Measurements from ENCODE around the gene AP1S2. TPM values are rescaled to one million over a fixed set of nuclear protein-coding genes. Genes with fewer than 3 reads are reported as not detected.

Gene AP1S2
- 1 to 10 TPM; 5.2 to 7.5 TPM for polyA plus RNA-seq

- 0 to 1% methylated on average over 55 to 85 of the region's 85 CpGs for WGBS, 2 donors
- Histone ChIP-seq H3K27me3 (ENCODE audit: control insufficient read depth in 1 of 2, insufficient read depth in 2 of 2, low read length in 2 of 2) (peaks cover 0 to 2% of the 10 kb centered on the region in 2 donors), H3K4me1 (ENCODE audit: control insufficient read depth in 2 of 2, insufficient read depth in 2 of 2, low read length in 1 of 2) (no peaks in the 10 kb centered on the region), H3K9me3 (ENCODE audit: control insufficient read depth in 2 of 2, insufficient read depth in 1 of 2, low read depth in 1 of 2, low read length in 1 of 2) (no peaks in the 10 kb centered on the region), H3K27ac (ENCODE audit: low read depth in 2 of 2, low read length in 1 of 2) (peak within 1 kb of the TSS; percentile 90 to 94), H3K36me3 (ENCODE audit: control insufficient read depth in 2 of 2, insufficient read depth in 2 of 2, low read length in 1 of 2) (no peaks in the 10 kb centered on the region), H3K4me3 (ENCODE audit: low read depth in 1 of 2, low read length in 2 of 2) (peak within 1 kb of the TSS; percentile 63 to 74)
These were observed at the start of gene AP1S2 for GRCh38 chrX:15854712-15855567. Gene AP1S2 (minus strand): TSS chrX:15854813. CDS start chrX:15852524, 2,289 bp downstream.

GRCh38 chrX:15903186-15903681, 48.6 kb upstream of the AP1S2 start:
- no peaks in the 10 kb centered on the region for H3K9me3 ChIP-seq (ENCODE audit: control insufficient read depth in 2 of 2, insufficient read depth in 1 of 2, low read depth in 1 of 2, low read length in 1 of 2)
- 69 to 71% methylated on average over 5 of the region's 5 CpGs for whole genome bisulfite sequencing, 2 donors

GRCh38 chrX:15895334-15895733, 40.7 kb upstream of the AP1S2 start:
- no peaks in the 10 kb centered on the region for H3K36me3 ChIP-seq (ENCODE audit: control insufficient read depth in 2 of 2, insufficient read depth in 2 of 2, low read length in 1 of 2)
- 88 to 91% methylated on average over 4 of the region's 4 CpGs for WGBS, 2 donors
- no peak overlapping the region for H3K27ac ChIP-seq (ENCODE audit: low read depth in 2 of 2, low read length in 1 of 2)
- H3K4me3 ChIP-seq (ENCODE audit: low read depth in 1 of 2, low read length in 2 of 2): no peak overlapping the region
- H3K4me1 ChIP-seq (ENCODE audit: control insufficient read depth in 2 of 2, insufficient read depth in 2 of 2, low read length in 1 of 2): no peaks in the 10 kb centered on the region
- H3K9me3 ChIP-seq (ENCODE audit: control insufficient read depth in 2 of 2, insufficient read depth in 1 of 2, low read depth in 1 of 2, low read length in 1 of 2): no peaks in the 10 kb centered on the region
- H3K27me3 ChIP-seq (ENCODE audit: control insufficient read depth in 1 of 2, insufficient read depth in 2 of 2, low read length in 2 of 2): peaks cover 0 to 3% of the 10 kb centered on the region in 2 donors

More at GRCh38 chrX:15903186-15903681, 48.6 kb upstream of the AP1S2 start:
- Histone ChIP-seq H3K27ac (ENCODE audit: low read depth in 2 of 2, low read length in 1 of 2) (no peak overlapping the region), H3K36me3 (ENCODE audit: control insufficient read depth in 2 of 2, insufficient read depth in 2 of 2, low read length in 1 of 2) (no peaks in the 10 kb centered on the region), H3K4me1 (ENCODE audit: control insufficient read depth in 2 of 2, insufficient read depth in 2 of 2, low read length in 1 of 2) (no peaks in the 10 kb centered on the region), H3K27me3 (ENCODE audit: control insufficient read depth in 1 of 2, insufficient read depth in 2 of 2, low read length in 2 of 2) (no peaks in the 10 kb centered on the region), H3K4me3 (ENCODE audit: low read depth in 1 of 2, low read length in 2 of 2) (no peak overlapping the region)

- 79 to 80% methylated on average over 3 of the region's 3 CpGs for WGBS, 2 donors
- Histone ChIP-seq H3K36me3 (ENCODE audit: control insufficient read depth in 2 of 2, insufficient read depth in 2 of 2, low read length in 1 of 2) (no peaks in the 10 kb centered on the region), H3K9me3 (ENCODE audit: control insufficient read depth in 2 of 2, insufficient read depth in 1 of 2, low read depth in 1 of 2, low read length in 1 of 2) (no peaks in the 10 kb centered on the region)
These were observed 40.1 kb upstream of the AP1S2 start for GRCh38 chrX:15894724-15895123.

GRCh38 chrX:15890463-15890862, 35.9 kb upstream of the AP1S2 start:
- H3K9me3 ChIP-seq (ENCODE audit: control insufficient read depth in 2 of 2, insufficient read depth in 1 of 2, low read depth in 1 of 2, low read length in 1 of 2): no peaks in the 10 kb centered on the region
- no peak overlapping the region for H3K27ac ChIP-seq (ENCODE audit: low read depth in 2 of 2, low read length in 1 of 2)
- no peaks in the 10 kb centered on the region for H3K4me1 ChIP-seq (ENCODE audit: control insufficient read depth in 2 of 2, insufficient read depth in 2 of 2, low read length in 1 of 2)
- WGBS, 2 donors: 94 to 95% methylated on average over 2 of the region's 2 CpGs
- peaks cover 0 to 5% of the 10 kb centered on the region in 2 donors for H3K27me3 ChIP-seq (ENCODE audit: control insufficient read depth in 1 of 2, insufficient read depth in 2 of 2, low read length in 2 of 2)
- H3K4me3 ChIP-seq (ENCODE audit: low read depth in 1 of 2, low read length in 2 of 2): no peak overlapping the region
- no peaks in the 10 kb centered on the region for H3K36me3 ChIP-seq (ENCODE audit: control insufficient read depth in 2 of 2, insufficient read depth in 2 of 2, low read length in 1 of 2)

More at GRCh38 chrX:15894724-15895123, 40.1 kb upstream of the AP1S2 start:
- H3K27ac ChIP-seq (ENCODE audit: low read depth in 2 of 2, low read length in 1 of 2): no peak overlapping the region
- H3K4me1 ChIP-seq (ENCODE audit: control insufficient read depth in 2 of 2, insufficient read depth in 2 of 2, low read length in 1 of 2): no peaks in the 10 kb centered on the region
- no peak overlapping the region for H3K4me3 ChIP-seq (ENCODE audit: low read depth in 1 of 2, low read length in 2 of 2)
- H3K27me3 ChIP-seq (ENCODE audit: control insufficient read depth in 1 of 2, insufficient read depth in 2 of 2, low read length in 2 of 2): peaks cover 0 to 3% of the 10 kb centered on the region in 2 donors

GRCh38 chrX:15888062-15888461, 33.4 kb upstream of the AP1S2 start:
- Histone ChIP-seq H3K27me3 (ENCODE audit: control insufficient read depth in 1 of 2, insufficient read depth in 2 of 2, low read length in 2 of 2) (peaks cover 0 to 3% of the 10 kb centered on the region in 2 donors), H3K36me3 (ENCODE audit: control insufficient read depth in 2 of 2, insufficient read depth in 2 of 2, low read length in 1 of 2) (no peaks in the 10 kb centered on the region), H3K4me1 (ENCODE audit: control insufficient read depth in 2 of 2, insufficient read depth in 2 of 2, low read length in 1 of 2) (no peaks in the 10 kb centered on the region), H3K4me3 (ENCODE audit: low read depth in 1 of 2, low read length in 2 of 2) (no peak overlapping the region), H3K9me3 (ENCODE audit: control insufficient read depth in 2 of 2, insufficient read depth in 1 of 2, low read depth in 1 of 2, low read length in 1 of 2) (no peaks in the 10 kb centered on the region), H3K27ac (ENCODE audit: low read depth in 2 of 2, low read length in 1 of 2) (no peak overlapping the region)
- WGBS, 2 donors: 64 to 75% methylated on average over 5 of the region's 5 CpGs

- H3K4me1 ChIP-seq (ENCODE audit: control insufficient read depth in 2 of 2, insufficient read depth in 2 of 2, low read length in 1 of 2): no peaks in the 10 kb centered on the region
- no peaks in the 10 kb centered on the region for H3K9me3 ChIP-seq (ENCODE audit: control insufficient read depth in 2 of 2, insufficient read depth in 1 of 2, low read depth in 1 of 2, low read length in 1 of 2)
- no peaks in the 10 kb centered on the region for H3K36me3 ChIP-seq (ENCODE audit: control insufficient read depth in 2 of 2, insufficient read depth in 2 of 2, low read length in 1 of 2)
- no peak overlapping the region for H3K4me3 ChIP-seq (ENCODE audit: low read depth in 1 of 2, low read length in 2 of 2)
- 93 to 94% methylated on average over 3 of the region's 3 CpGs for WGBS, 2 donors
- H3K27me3 ChIP-seq (ENCODE audit: control insufficient read depth in 1 of 2, insufficient read depth in 2 of 2, low read length in 2 of 2): peaks cover 0 to 3% of the 10 kb centered on the region in 2 donors
- no peak overlapping the region for H3K27ac ChIP-seq (ENCODE audit: low read depth in 2 of 2, low read length in 1 of 2)
These were observed 28.9 kb upstream of the AP1S2 start for GRCh38 chrX:15883540-15883863.

- H3K4me3 ChIP-seq (ENCODE audit: low read depth in 1 of 2, low read length in 2 of 2): no peak overlapping the region
- no peaks in the 10 kb centered on the region for H3K4me1 ChIP-seq (ENCODE audit: control insufficient read depth in 2 of 2, insufficient read depth in 2 of 2, low read length in 1 of 2)
- H3K9me3 ChIP-seq (ENCODE audit: control insufficient read depth in 2 of 2, insufficient read depth in 1 of 2, low read depth in 1 of 2, low read length in 1 of 2): no peaks in the 10 kb centered on the region
- H3K36me3 ChIP-seq (ENCODE audit: control insufficient read depth in 2 of 2, insufficient read depth in 2 of 2, low read length in 1 of 2): no peaks in the 10 kb centered on the region
- H3K27ac ChIP-seq (ENCODE audit: low read depth in 2 of 2, low read length in 1 of 2): no peak overlapping the region
- H3K27me3 ChIP-seq (ENCODE audit: control insufficient read depth in 1 of 2, insufficient read depth in 2 of 2, low read length in 2 of 2): no peaks in the 10 kb centered on the region
- 49 to 59% methylated on average over 5 of the region's 5 CpGs for WGBS, 2 donors
These were observed 28.3 kb upstream of the AP1S2 start for GRCh38 chrX:15882704-15883539.

- Histone ChIP-seq H3K4me1 (ENCODE audit: control insufficient read depth in 2 of 2, insufficient read depth in 2 of 2, low read length in 1 of 2) (no peaks in the 10 kb centered on the region), H3K27ac (ENCODE audit: low read depth in 2 of 2, low read length in 1 of 2) (no peak overlapping the region), H3K36me3 (ENCODE audit: control insufficient read depth in 2 of 2, insufficient read depth in 2 of 2, low read length in 1 of 2) (no peaks in the 10 kb centered on the region), H3K27me3 (ENCODE audit: control insufficient read depth in 1 of 2, insufficient read depth in 2 of 2, low read length in 2 of 2) (no peaks in the 10 kb centered on the region), H3K4me3 (ENCODE audit: low read depth in 1 of 2, low read length in 2 of 2) (no peak overlapping the region), H3K9me3 (ENCODE audit: control insufficient read depth in 2 of 2, insufficient read depth in 1 of 2, low read depth in 1 of 2, low read length in 1 of 2) (no peaks in the 10 kb centered on the region)
- 51 to 80% methylated on average over 2 of the region's 2 CpGs for WGBS, 2 donors
These were observed 26.8 kb upstream of the AP1S2 start for GRCh38 chrX:15881381-15881897.
